Measurements from ENCODE around the gene TNNI3K. TPM values are rescaled to one million over a fixed set of nuclear protein-coding genes. Genes with fewer than 3 reads are reported as not detected.

The TNNI3K gene
- total and polyA plus RNA-seq, 9 of the 15 experiments (the other 6 are each of a cell fraction or from before 2014, with no cell fraction given) = 0.21 to 0.53 (median 0.32) TPM; not detected in 5

- TF ChIP-seq ZNF592 (IDR thresholded peaks at IDR 0.05) (no peak), SIRT6 (IDR thresholded peaks at IDR 0.05; ENCODE audit: low read depth, low read length) (no peak), MTA3 (IDR thresholded peaks at IDR 0.05; ENCODE audit: borderline replicate concordance) (no peak), PREB (CRISPR knock-in tag; IDR thresholded peaks at IDR 0.05) (no peak), HMG20B (CRISPR knock-in tag; IDR thresholded peaks at IDR 0.05) (no peak), RBM17 (IDR thresholded peaks at IDR 0.05; ENCODE audit: borderline replicate concordance, low read depth, low read length) (no peak), GMEB1 (CRISPR knock-in tag; IDR thresholded peaks at IDR 0.05) (no peak), ZNF407 (IDR thresholded peaks at IDR 0.05; ENCODE audit: low read depth) (no peak), HBP1 (CRISPR knock-in tag; IDR thresholded peaks at IDR 0.05) (no peak), ZBTB8A (IDR thresholded peaks at IDR 0.05; ENCODE audit: partially characterized antibody) (no peak)
These were observed 167.7 kb downstream of the TNNI3K start (continued) for GRCh38 chr1:74402873-74403272.

All from K562 (cell line).